GM12878 (cell line): ENCODE data around the gene ERAS. TPM values are rescaled to one million over a fixed set of nuclear protein-coding genes. Genes with fewer than 3 reads are reported as not detected.

Experiments used
- ATAC-seq: fragments of 200-7000 bp; cut with Tn5 transposase; 3 replicates; pipeline ENCODE4 v1.9.1; 2020; ENCODE audit warnings: mild to moderate bottlenecking, moderate library complexity
- BruUV-seq: library from RNA; stranded (reverse); fragments of 400-500 nt; replicated peaks from 2 replicates; lab custom pipeline; 2021; lab: Mats Ljungman, UMichigan
- CTCF ChIA-PET: fragments of 300-600 bp; sonication (Branson Sonifier 250); formaldehyde crosslinking; extraction: SDS; loops from one replicate; lab custom pipeline; 2021; ENCODE audit warnings: inconsistent platforms; lab: Yijun Ruan, JAX
- POLR2A ChIA-PET: fragments of 350-600 bp; formaldehyde crosslinking; extraction: SDS; loops from one replicate; lab custom pipeline; 2021; ENCODE audit warnings: inconsistent platforms; lab: Charles Lee
- RAD21 ChIA-PET: fragments of 300-600 bp; sonication (Branson Sonifier 250); formaldehyde crosslinking; loops from one replicate; lab custom pipeline; 2023; ENCODE audit warnings: antibody characterized with exemption; ENCODE audit not compliant: unreplicated experiment; lab: Charles Lee
- SMC1A ChIA-PET: fragments of 300-600 bp; sonication (Branson Sonifier 250); formaldehyde crosslinking; loops from one replicate; lab custom pipeline; 2023; ENCODE audit not compliant: unreplicated experiment, uncharacterized antibody; lab: Charles Lee
- DNase-seq: peaks from one replicate; pipeline ENCODE4 v3.0.0-alpha.2; 2011; ENCODE audit warnings: low read depth, low spot score
- FAIRE-seq: peaks from 3 replicates; lab custom pipeline; 2011; peaks lifted over from hg19 to GRCh38; lab: Jason Lieb, UNC
- H2AFZ ChIP-seq: 2 replicates; pipeline ENCODE4 v1.6.0; 2011; ENCODE audit warnings: low read depth, low read length, control low read depth; ENCODE audit not compliant: control insufficient read depth
- H3K27ac ChIP-seq: 2 replicates; pipeline ENCODE4 v1.5.1; 2011; ENCODE audit warnings: control low read depth; ENCODE audit not compliant: control insufficient read depth, insufficient read depth
- H3K27me3 ChIP-seq, 2 experiments: replicated peaks in 1 of 2; 2 replicates each; pipeline versions ENCODE4 v1.6.0 to v1.6.1; 2011; ENCODE audit warnings: low read length in 1 of 2; ENCODE audit not compliant: control insufficient read depth in 2 of 2, insufficient read depth in 2 of 2
- H3K36me3 ChIP-seq, 2 experiments: 2 replicates each; pipeline ENCODE4 v1.5.1; 2011; ENCODE audit warnings: low read length in 1 of 2; ENCODE audit not compliant: control insufficient read depth in 2 of 2, insufficient read depth in 2 of 2
- H3K4me1 ChIP-seq: 2 replicates; pipeline ENCODE4 v1.6.1; 2011; ENCODE audit warnings: mild to moderate bottlenecking, low read length, moderate library complexity, mixed read lengths; ENCODE audit not compliant: control insufficient read depth, insufficient read depth
- H3K4me2 ChIP-seq: 2 replicates; pipeline ENCODE4 v1.6.0; 2011; ENCODE audit warnings: control low read depth; ENCODE audit not compliant: control insufficient read depth, insufficient read depth
- H3K4me3 ChIP-seq: fragments of 200-600 bp; sonication (generic); 2 replicates; pipeline ENCODE4 v1.5.1; 2016
- H3K79me2 ChIP-seq: 2 replicates; pipeline ENCODE4 v1.6.0; 2011; ENCODE audit warnings: low read length; ENCODE audit not compliant: control insufficient read depth, insufficient read depth
- H3K9ac ChIP-seq: 2 replicates; pipeline ENCODE4 v1.8.0; 2011; ENCODE audit warnings: low read length, control low read depth, mixed read lengths; ENCODE audit not compliant: control insufficient read depth, insufficient read depth
- H3K9me3 ChIP-seq: replicated peaks from 3 replicates; pipeline ENCODE4 v1.5.1; 2011; ENCODE audit warnings: mild to moderate bottlenecking, low read length; ENCODE audit not compliant: control insufficient read depth, insufficient read depth
- H4K20me1 ChIP-seq: 2 replicates; pipeline ENCODE4 v1.6.0; 2011; ENCODE audit not compliant: control insufficient read depth, insufficient read depth
- ASH2L ChIP-seq: fragments of 300-600, 200-600 bp; sonication (generic); IDR thresholded peaks from 2 replicates; pipeline ENCODE4 v1.6.1; 2017; ENCODE audit warnings: low read depth, mild to moderate bottlenecking, borderline replicate concordance
- BCL11A ChIP-seq: IDR thresholded peaks from 2 replicates; pipeline ENCODE4 v1.6.1; 2011; ENCODE audit warnings: low read depth, low read length
- BHLHE40 ChIP-seq, 2 experiments: fragments of 450-650 bp in 1 of 2; IDR thresholded peaks; 2 replicates each; pipeline ENCODE4 v1.6.1; 2011 to 2017; ENCODE audit warnings: low read depth in 2 of 2, borderline replicate concordance in 1 of 2, improper control_type of control experiment in 1 of 2, low read length in 1 of 2, mild to moderate bottlenecking in 1 of 2
- BMI1 ChIP-seq: fragments of 450-650 bp; IDR thresholded peaks from 2 replicates; pipeline ENCODE4 v1.6.1; 2016; ENCODE audit warnings: mild to moderate bottlenecking, moderate library complexity, borderline replicate concordance
- EP300 ChIP-seq, 2 experiments: fragments of 150-350 bp in 1 of 2; IDR thresholded peaks; 2 replicates each; pipeline ENCODE4 v1.6.1; 2011 to 2012; ENCODE audit warnings: low read depth in 2 of 2, low read length in 2 of 2, borderline replicate concordance in 1 of 2, improper control_type of control experiment in 1 of 2, inconsistent platforms in 1 of 2; ENCODE audit not compliant: control insufficient read depth in 1 of 2
- KDM1A ChIP-seq: fragments of 200-600 bp; sonication (generic); IDR thresholded peaks from 2 replicates; pipeline ENCODE4 v1.6.1; 2016; ENCODE audit warnings: borderline replicate concordance
- NR2F1 ChIP-seq: fragments of 450-650 bp; conservative IDR thresholded peaks from 2 replicates; pipeline ENCODE4 v1.6.1; 2017; ENCODE audit warnings: mild to moderate bottlenecking
- SMARCA5 ChIP-seq: fragments of 450-650 bp; IDR thresholded peaks from 2 replicates; pipeline ENCODE4 v1.6.1; 2017; ENCODE audit warnings: mild to moderate bottlenecking
- YBX1 ChIP-seq: fragments of 450-650 bp; IDR thresholded peaks from 2 replicates; pipeline ENCODE4 v1.6.1; 2016; ENCODE audit warnings: antibody characterized with exemption
- ZNF24 ChIP-seq: fragments of 450-650 bp; IDR thresholded peaks from 2 replicates; pipeline ENCODE4 v1.6.1; 2017; ENCODE audit warnings: antibody characterized with exemption, mild to moderate bottlenecking
- ZSCAN29 ChIP-seq: fragments of 450-650 bp; IDR thresholded peaks from 2 replicates; pipeline ENCODE4 v1.6.1; 2017; ENCODE audit warnings: mild to moderate bottlenecking, moderate library complexity
- WGBS: methylation state at CpG from one replicate; pipeline ENCODE4 v1.1.6; 2016; ENCODE audit warnings: low lambda C conversion rate; ENCODE audit not compliant: insufficient replicate concordance, insufficient coverage; ENCODE audit errors: missing lambda C conversion rate; 5-methylcytosine and 5-hydroxymethylcytosine counted together
- in situ Hi-C: fragments of 300-500 bp; cut with MboI; formaldehyde crosslinking; loops from 9 replicates; pipeline ENCODE4 v1.14.3; 2018; ENCODE audit warnings: mixed read lengths
- intact Hi-C: fragments of 100-400 bp; cut with micrococcal nuclease; formaldehyde crosslinking; loops from one replicate; pipeline ENCODE4 v1.14.2; 2022; ENCODE audit not compliant: unreplicated experiment
- polyA plus RNA-seq, 11 experiments: library from polyadenylated mRNA; depleted of rRNA in 4 of 11; unstranded in 6 of 11; stranded (reverse) in 5 of 11; fragments of >200 nt; fragmentation: Nextera tagmentation in 4 of 11; fragmentation: Illumina TruSeq in 1 of 11; extraction: Ambion mirVana in 4 of 11; extraction: Trizol in 1 of 11; gene quantifications; 1 replicate in 1 of 11; 2 replicates in 10 of 11; pipeline versions ENCODE4 v1.2.1 to v1.2.3, GENCODE V29; 2011 to 2016; ENCODE audit warnings: inconsistent platforms in 2 of 11, missing spikeins in 2 of 11, low read depth in 1 of 11
- total RNA-seq, 4 experiments: library from RNA; depleted of rRNA in 3 of 4; stranded (reverse); fragments of >200 nt in 3 of 4; fragmentation: Illumina TruSeq in 1 of 4; extraction: Trizol in 1 of 4; gene quantifications; 2 replicates each; pipeline versions ENCODE4 v1.2.1 to v1.2.3, GENCODE V29; 2013 to 2021

ERAS gene
- total and polyA plus RNA-seq, 10 of the 15 experiments (the other 5 are each of a cell fraction or from before 2014, with no cell fraction given): not detected

DNA sequence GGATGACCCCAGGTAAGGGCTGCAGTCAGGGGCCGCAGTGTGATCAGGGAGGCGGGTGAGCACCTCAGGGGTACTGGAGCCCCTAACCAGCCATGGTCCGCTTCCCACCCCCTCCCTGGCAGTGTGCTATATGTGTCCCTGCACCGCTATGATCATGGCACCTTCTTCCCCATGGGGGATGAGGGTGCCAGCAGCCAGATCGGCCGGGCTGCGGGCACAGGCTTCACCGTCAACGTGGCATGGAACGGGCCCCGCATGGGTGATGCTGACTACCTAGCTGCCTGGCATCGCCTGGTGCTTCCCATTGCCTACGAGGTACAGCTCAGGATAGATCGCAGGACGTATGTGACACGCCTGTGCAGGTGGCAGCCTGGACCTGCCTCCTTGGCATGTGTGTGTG, 8.2 kb upstream of the ERAS start:
- Histone ChIP-seq H3K4me1 (no peaks in the 10 kb centered on the region), H3K27me3 (no peaks in the 10 kb centered on the region), H3K4me2 (no peak overlapping the region)
- RAD21 ChIA-PET: no interaction called here
- intact Hi-C loops: no loop called here
- WGBS: 74% methylated on average over 16 of the region's 16 CpGs
- TF ChIP-seq KDM1A (no peak), NR2F1 (no peak), ASH2L (no peak), BMI1 (no peak), ZSCAN29 (no peak), YBX1 (no peak), ZNF24 (no peak), EP300 (IDR thresholded peaks at IDR 0.05; ENCODE audit: borderline replicate concordance in 1 of 2, control insufficient read depth in 1 of 2, low read depth in 2 of 2, low read length in 2 of 2) (no peak), BHLHE40 (IDR thresholded peaks at IDR 0.05; ENCODE audit: borderline replicate concordance in 1 of 2, low read depth in 2 of 2, low read length in 1 of 2) (no peak), BCL11A (no peak), SMARCA5 (no peak)
- TF ChIP-seq, all 136 proteins: peak for 0
- in situ Hi-C loops: no loop called here
- ChIA-PET CTCF (no interaction called here), SMC1A (no interaction called here), POLR2A (no interaction called here)
- Histone ChIP-seq H3K9me3 (no peaks in the 10 kb centered on the region), H3K27ac (no peak overlapping the region), H3K4me3 (no peak overlapping the region), H3K36me3 (no peaks in the 10 kb centered on the region), H2AFZ (no peak overlapping the region), H3K79me2 (no peaks in the 10 kb centered on the region), H4K20me1 (no peaks in the 10 kb centered on the region), H3K9ac (no peak overlapping the region)
- DNase-seq (no peak), ATAC-seq (no peak), FAIRE-seq (no peak)
- BruUV-seq: no TSS peak
